PFSK-1 (cell line): ENCODE measurements around the gene TSHB.

Experiments
- FOXP2 ChIP-seq: optimal IDR thresholded peaks from 2 replicates; pipeline ENCODE3; 2011; ENCODE audit warnings: borderline replicate concordance, control low read depth, inconsistent platforms; ENCODE audit not compliant: insufficient read depth; ENCODE audit errors: extremely low read length, extremely low read depth
- POLR2AphosphoS5 ChIP-seq: IDR thresholded peaks from 2 replicates; pipeline ENCODE4 v1.6.1; 2012; ENCODE audit warnings: low read depth, mild to moderate bottlenecking, control low read depth, low read length, moderate library complexity
- REST ChIP-seq, 2 experiments: IDR thresholded peaks; 2 replicates each; pipeline versions ENCODE4 v1.6.1 to v1.8.0; 2011 to 2012; ENCODE audit warnings: low read depth in 2 of 2, low read length in 2 of 2, control low read depth in 1 of 2, inconsistent platforms in 1 of 2, mild to moderate bottlenecking in 1 of 2, moderate library complexity in 1 of 2; ENCODE audit not compliant: insufficient read depth in 1 of 2
- SIN3A ChIP-seq: IDR thresholded peaks from 2 replicates; pipeline ENCODE4 v1.6.1; 2012; ENCODE audit warnings: mild to moderate bottlenecking, low read length, moderate library complexity, borderline replicate concordance; ENCODE audit not compliant: insufficient read depth
- TAF1 ChIP-seq: IDR thresholded peaks from 2 replicates; pipeline ENCODE4 v1.6.1; 2012; ENCODE audit warnings: low read length, control low read depth, borderline replicate concordance; ENCODE audit not compliant: insufficient read depth

TSHB gene

GRCh38 chr1:115059316-115059715 is 29.7 kb downstream of the TSHB start:
- no peak for TF ChIP-seq REST (IDR thresholded peaks at IDR 0.05; ENCODE audit: insufficient read depth in 1 of 2, low read depth in 2 of 2, low read length in 2 of 2)
- TF ChIP-seq POLR2AphosphoS5: no peak
- TF ChIP-seq TAF1: no peak
- no peak for TF ChIP-seq SIN3A
- no peak for TF ChIP-seq FOXP2

DNA sequence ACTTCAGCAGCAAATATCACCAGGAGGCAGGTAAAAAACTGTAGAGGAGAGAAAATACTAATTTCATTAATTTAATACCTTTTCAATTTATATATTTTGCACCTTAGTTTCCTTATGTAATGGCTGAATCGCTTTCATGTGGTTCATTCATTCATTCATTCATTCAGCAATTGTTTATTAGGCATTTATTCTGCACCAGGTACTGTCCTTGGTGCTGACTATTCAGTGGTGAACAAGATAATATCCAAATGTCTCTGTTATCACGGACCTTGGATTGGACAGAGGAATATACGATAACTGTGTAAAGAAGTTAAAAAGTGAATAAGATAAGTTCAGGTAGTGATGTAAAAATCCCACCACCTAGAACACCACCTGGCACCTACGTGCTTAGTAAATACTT is 30.9 kb downstream of the TSHB start:
- TF ChIP-seq SIN3A: no peak
- no peak for TF ChIP-seq TAF1
- peak; percentile 60 to 88; a peak in 3 of 4 replicates for TF ChIP-seq REST (IDR thresholded peaks at IDR 0.05; ENCODE audit: insufficient read depth in 1 of 2, low read depth in 2 of 2, low read length in 2 of 2)
- no peak for TF ChIP-seq POLR2AphosphoS5

DNA sequence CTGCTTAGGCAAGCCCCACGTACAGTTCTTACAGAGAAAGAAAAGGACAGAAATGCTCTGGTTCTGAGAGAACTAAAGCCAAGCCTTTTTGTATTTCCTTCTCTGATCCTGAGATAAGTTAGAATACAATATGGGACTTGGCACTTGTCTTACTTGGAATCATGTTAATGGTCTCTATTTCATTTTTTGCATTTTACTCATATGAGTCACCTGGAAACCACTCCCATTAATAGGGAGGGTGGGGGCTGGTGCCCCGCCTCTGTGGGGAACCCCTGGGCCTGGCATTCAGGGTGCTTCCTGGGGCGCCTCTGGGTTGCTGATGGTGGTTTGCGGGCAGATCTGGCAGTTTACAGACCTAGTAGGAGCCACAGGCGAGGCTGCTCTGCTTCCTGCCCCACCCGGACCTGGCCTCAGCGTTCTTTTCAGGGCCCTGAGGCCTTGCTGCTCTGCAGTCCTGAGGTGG is 32.9 kb downstream of the TSHB start:
- TF ChIP-seq TAF1 (no peak), REST (IDR thresholded peaks at IDR 0.05; ENCODE audit: insufficient read depth in 1 of 2, low read depth in 2 of 2, low read length in 2 of 2) (no peak), POLR2AphosphoS5 (no peak), FOXP2 (no peak), SIN3A (no peak)

- no peak for TF ChIP-seq REST (IDR thresholded peaks at IDR 0.05; ENCODE audit: insufficient read depth in 1 of 2, low read depth in 2 of 2, low read length in 2 of 2)
- no peak for TF ChIP-seq TAF1
- TF ChIP-seq FOXP2: no peak
These were observed 33.7 kb downstream of the TSHB start for GRCh38 chr1:115063228-115063901.

DNA sequence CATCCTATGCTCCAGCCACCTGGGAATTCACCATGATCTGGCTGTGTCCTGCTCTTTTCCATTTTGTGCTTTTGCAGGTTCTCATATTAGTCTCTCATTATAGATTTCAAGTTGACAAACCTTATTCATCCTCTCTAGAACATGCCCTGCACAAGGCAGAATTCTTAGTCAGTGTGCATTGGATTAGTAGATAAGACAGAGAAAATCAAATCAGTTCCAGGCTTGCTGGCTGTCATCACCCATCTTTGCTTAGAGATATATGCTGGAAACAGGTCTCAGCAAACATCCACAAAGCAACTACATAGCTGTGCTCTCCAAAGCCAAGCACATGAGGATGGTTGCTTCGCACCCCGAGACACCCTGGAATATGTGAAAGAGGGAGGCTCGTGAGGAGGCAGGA is 34.8 kb downstream of the TSHB start:
- no peak for TF ChIP-seq TAF1
- TF ChIP-seq POLR2AphosphoS5: no peak
- no peak for TF ChIP-seq SIN3A
- TF ChIP-seq FOXP2: no peak
- TF ChIP-seq REST (IDR thresholded peaks at IDR 0.05; ENCODE audit: insufficient read depth in 1 of 2, low read depth in 2 of 2, low read length in 2 of 2): no peak
